GM18508 (cell line): ENCODE results near the gene PDYN.

ENCODE experiments used
- ATAC-seq: cut with Tn5 transposase; IDR thresholded peaks from one replicate; pipeline ENCODE4 v1.9.1; 2021; ENCODE audit warnings: moderate number of reproducible peaks; ENCODE audit not compliant: insufficient read depth, unreplicated experiment

Gene PDYN

GRCh38 chr20:1953621-1954020 lies 40.2 kb downstream of the PDYN start:
- ATAC-seq = no peak

- ATAC-seq = no peak
Observed at GRCh38 chr20:1952737-1953530, 40.9 kb downstream of the PDYN start.

DNA sequence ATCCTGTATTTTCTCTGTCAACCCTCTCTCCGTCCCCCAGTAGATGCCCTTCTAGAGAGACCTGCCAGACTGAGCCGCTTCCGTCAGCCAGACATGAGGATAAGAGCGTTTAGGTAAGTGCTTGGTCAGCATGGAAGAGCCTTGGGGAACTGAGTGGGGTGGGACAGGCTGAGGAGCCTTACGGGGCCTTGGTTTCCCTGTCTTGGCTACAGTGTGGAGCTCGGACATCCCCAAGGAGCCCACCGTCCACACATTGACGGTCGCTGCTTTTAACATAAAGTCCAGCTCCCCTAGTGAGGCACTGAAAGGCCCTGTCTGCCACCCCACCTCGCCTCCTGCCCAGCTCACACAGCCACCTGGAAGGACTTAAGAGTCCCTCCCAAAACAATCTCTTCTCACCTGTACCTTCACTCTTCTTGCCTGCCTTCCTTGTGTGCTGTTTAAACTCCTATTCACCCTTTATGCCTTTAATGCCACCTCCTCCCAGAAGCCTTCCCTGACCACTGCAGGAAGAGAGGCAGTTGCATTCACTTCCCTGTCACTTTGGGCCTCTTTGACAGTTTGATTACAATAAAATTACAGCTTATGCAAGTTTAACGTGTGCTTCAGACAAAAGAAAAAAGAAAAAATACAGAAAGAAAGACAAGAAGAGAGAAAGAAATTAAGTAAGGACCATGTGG lies 42.3 kb downstream of the PDYN start:
- ATAC-seq = no peak

- no peak for ATAC-seq
Observed at GRCh38 chr20:1950836-1951235, 43.0 kb downstream of the PDYN start.

- no peak for ATAC-seq
Observed at GRCh38 chr20:1949347-1950100, 44.3 kb downstream of the PDYN start.

DNA sequence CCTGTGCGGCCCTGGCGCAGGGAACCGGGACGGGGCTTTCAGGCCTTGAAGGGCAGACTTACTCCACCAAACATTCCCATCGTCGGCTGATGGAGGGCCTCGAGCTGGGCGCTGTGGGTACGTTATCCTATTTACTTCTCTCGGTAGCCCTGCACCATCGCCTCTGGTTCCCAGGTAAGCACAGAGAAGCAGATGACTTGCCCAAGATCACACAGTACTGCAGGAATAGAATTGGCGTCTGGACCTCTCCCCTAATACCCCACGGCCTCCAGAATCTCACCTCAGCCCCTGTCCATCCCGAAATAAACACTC lies 46.4 kb downstream of the PDYN start:
- ATAC-seq = no peak

- no peak for ATAC-seq
Observed at GRCh38 chr20:1946762-1947534, 46.9 kb downstream of the PDYN start.

DNA sequence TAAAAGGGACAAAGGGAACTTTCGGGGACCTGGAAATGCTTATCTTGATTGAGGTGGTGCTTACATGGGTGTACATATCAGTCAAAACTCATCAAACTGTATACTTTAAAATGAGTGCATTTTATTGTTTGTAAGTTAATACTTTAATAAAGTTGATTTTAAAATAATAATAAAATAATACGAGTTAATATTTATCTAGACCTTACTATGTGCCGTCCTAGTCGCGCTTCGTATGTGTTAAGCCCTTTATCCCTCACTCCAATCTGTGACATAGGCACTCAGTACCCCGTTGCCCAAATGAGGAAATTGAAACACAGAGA lies 47.5 kb downstream of the PDYN start:
- no peak for ATAC-seq

DNA sequence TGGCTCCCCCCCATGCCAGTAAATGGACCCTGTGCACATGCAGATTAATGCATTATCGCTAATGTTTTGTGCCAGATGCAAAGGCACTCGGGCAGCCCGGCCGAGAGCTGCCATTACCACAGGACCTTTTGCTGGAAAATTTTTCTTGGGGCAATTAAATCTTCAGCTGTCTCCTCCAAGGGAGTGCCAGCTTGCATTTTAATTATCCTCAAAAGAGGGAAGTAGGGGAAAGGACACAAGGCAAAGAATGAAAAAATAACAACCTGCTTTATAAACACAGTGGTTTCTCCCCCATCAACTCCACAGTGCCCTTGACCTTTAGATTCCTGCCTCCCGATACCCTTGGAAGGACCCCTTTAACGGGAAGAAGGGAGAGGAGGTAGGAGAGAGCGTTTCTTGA lies 48.2 kb downstream of the PDYN start:
- no peak for ATAC-seq

- ATAC-seq = no peak
Observed at GRCh38 chr20:1945134-1945618, 48.7 kb downstream of the PDYN start.

- no peak for ATAC-seq
Observed at GRCh38 chr20:1944345-1945091, 49.3 kb downstream of the PDYN start.

DNA sequence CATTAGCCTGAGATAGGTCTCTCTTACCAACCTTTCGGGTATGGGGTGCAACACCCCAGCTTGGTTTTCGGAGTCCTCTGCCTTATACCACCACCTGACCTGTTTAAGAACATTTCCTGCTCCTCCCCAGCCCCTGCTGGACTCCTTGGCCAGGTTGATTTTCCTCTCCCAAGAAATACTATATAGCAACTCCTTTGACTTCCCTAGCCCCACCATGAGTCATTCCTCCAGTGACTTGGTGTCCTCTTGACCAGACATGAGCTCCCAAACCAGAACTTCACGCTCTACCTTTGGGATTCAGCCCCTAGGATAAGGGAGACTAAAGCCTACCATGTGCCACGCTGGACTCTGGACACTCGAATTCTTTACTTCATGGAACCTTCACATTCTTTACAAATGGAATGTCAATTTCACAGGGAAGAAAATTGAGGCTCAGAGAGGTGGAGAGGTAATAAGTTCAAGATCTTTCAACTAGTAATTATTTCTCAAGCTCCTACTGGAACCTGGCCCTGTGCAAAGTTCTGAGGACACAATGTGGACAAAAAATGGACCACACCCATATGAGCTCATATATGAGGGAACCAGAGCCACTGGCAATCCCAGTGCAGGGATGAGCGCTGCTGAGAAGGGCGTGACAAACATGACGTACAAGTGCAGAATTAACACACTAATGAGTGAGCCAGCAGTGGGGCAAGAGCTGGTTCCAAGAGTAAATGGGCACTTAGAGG lies 50.4 kb downstream of the PDYN start:
- ATAC-seq = no peak

GRCh38 chr20:1942486-1943274 lies 51.2 kb downstream of the PDYN start:
- ATAC-seq = no peak

GRCh38 chr20:1942061-1942460 lies 51.8 kb downstream of the PDYN start:
- no peak for ATAC-seq

GRCh38 chr20:1941226-1941625 lies 52.6 kb downstream of the PDYN start:
- ATAC-seq = no peak

GRCh38 chr20:1940581-1940980 lies 53.3 kb downstream of the PDYN start:
- ATAC-seq = no peak

- no peak for ATAC-seq
Observed at GRCh38 chr20:1939270-1939595, 54.6 kb downstream of the PDYN start.

DNA sequence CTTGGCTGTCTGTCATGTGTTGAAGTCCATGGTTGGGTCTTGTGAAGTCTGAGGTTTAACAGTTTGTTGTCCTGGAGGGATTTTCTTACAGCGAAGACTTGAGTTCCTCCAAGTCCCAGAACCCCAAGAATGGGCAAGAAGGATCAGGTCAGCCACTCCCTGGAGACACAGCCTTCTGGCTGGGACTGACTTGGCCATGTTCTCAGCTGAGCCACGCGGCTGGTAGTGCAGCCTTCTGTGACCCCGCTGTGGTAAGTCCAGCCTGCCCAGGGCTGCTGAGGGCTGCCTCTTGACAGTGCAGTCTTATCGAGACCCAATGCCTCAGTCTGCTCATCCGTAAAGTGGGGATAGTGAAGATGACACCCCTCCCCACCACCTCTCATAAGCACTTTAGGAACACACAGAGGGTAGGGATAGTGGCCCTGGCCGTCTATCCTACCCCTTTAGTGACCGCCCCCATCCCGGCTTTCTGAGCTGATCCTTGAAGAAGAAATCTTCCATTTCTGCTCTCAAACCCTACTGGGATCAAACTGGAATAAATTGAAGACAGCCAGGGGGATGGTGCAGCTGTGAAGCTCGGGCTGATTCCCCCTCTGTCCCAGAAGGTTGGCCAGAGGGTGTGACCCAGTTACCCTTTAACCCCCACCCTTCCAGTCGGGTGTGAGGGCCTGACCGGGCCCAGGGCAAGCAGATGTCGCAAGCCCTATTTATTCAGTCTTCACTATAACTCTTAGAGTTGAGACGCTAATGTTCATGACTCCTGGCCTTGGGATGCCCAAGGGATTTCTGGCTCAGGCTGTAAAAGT lies 55.2 kb downstream of the PDYN start:
- no peak for ATAC-seq
